RWPE2 (cell line): ENCODE measurements around the gene KRT40.

ENCODE experiments used
- ATAC-seq: fragments of 200-7000 bp; cut with Tn5 transposase; 3 replicates; pipeline ENCODE4 v1.9.1; 2021; ENCODE audit warnings: low read depth
- DNase-seq: peaks from one replicate; pipeline ENCODE4 v3.0.0-alpha.2; 2020; ENCODE audit warnings: low spot score
- H3K27ac ChIP-seq: fragments of 450-650 bp; 2 replicates; pipeline ENCODE4 v1.5.1; 2017; ENCODE audit warnings: mild to moderate bottlenecking; ENCODE audit not compliant: poor library complexity, severe bottlenecking
- H3K27me3 ChIP-seq: fragments of 250-450 bp; sonication (Bioruptor Pico); 2 replicates; pipeline ENCODE4 v1.5.1; 2021; ENCODE audit warnings: mild to moderate bottlenecking, moderate library complexity; ENCODE audit not compliant: insufficient read depth, poor library complexity, severe bottlenecking
- H3K36me3 ChIP-seq: fragments of 250-450 bp; sonication (Bioruptor Pico); 2 replicates; pipeline ENCODE4 v1.5.1; 2020; ENCODE audit warnings: low read depth, mild to moderate bottlenecking, moderate library complexity
- H3K4me1 ChIP-seq: fragments of 250-450 bp; sonication (Bioruptor Pico); 2 replicates; pipeline ENCODE4 v1.5.1; 2021; ENCODE audit warnings: mild to moderate bottlenecking, moderate library complexity; ENCODE audit not compliant: insufficient read depth, poor library complexity, severe bottlenecking
- H3K4me3 ChIP-seq: fragments of 250-450 bp; sonication (Bioruptor Pico); 2 replicates; pipeline ENCODE4 v1.5.1; 2021; ENCODE audit warnings: mild to moderate bottlenecking, moderate library complexity; ENCODE audit not compliant: severe bottlenecking
- H3K9me3 ChIP-seq: fragments of 250-450 bp; sonication (Bioruptor Pico); 2 replicates; pipeline ENCODE4 v1.5.1; 2021; ENCODE audit warnings: mild to moderate bottlenecking, moderate library complexity; ENCODE audit not compliant: severe bottlenecking
- TF ChIP-seq, protein P1 (sequence below): fragments of 450-650 bp; IDR thresholded peaks from one replicate; pipeline ENCODE4 v1.5.1; 2017; ENCODE audit warnings: mild to moderate bottlenecking, moderate library complexity; ENCODE audit not compliant: poor library complexity, severe bottlenecking

KRT40 gene

DNA sequence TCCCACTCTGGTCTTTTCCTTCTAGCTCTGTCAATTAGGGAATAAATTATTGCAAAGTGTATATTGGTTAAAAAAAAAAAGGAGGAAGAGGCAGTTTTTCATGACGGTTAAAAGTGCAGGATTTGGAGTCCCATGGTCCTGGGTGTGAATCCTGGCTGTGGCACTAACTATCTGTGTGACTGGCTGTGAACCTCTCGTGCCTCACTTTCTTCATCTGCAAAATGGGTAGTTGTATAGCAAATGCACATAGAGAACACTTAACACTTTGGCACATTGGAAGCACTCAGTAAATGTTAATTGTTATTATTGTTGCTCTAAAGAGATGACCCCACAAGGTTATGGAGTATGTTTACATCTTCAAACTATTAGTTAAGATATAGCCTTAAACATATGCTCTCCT, 36.2 kb downstream of the KRT40 start:
- H3K4me1 ChIP-seq = peaks cover 8% of the 10 kb centered on the region
- no peak for ATAC-seq
- H3K36me3 ChIP-seq = no peaks in the 10 kb centered on the region
- no peak for DNase-seq
- H3K27me3 ChIP-seq = no peaks in the 10 kb centered on the region
- TF ChIP-seq, protein P1, sequence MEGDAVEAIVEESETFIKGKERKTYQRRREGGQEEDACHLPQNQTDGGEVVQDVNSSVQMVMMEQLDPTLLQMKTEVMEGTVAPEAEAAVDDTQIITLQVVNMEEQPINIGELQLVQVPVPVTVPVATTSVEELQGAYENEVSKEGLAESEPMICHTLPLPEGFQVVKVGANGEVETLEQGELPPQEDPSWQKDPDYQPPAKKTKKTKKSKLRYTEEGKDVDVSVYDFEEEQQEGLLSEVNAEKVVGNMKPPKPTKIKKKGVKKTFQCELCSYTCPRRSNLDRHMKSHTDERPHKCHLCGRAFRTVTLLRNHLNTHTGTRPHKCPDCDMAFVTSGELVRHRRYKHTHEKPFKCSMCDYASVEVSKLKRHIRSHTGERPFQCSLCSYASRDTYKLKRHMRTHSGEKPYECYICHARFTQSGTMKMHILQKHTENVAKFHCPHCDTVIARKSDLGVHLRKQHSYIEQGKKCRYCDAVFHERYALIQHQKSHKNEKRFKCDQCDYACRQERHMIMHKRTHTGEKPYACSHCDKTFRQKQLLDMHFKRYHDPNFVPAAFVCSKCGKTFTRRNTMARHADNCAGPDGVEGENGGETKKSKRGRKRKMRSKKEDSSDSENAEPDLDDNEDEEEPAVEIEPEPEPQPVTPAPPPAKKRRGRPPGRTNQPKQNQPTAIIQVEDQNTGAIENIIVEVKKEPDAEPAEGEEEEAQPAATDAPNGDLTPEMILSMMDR = no peak
- H3K9me3 ChIP-seq = no peaks in the 10 kb centered on the region
- no peak overlapping the region for H3K27ac ChIP-seq
- no peak overlapping the region for H3K4me3 ChIP-seq

GRCh38 chr17:40945414-40945813, 38.7 kb downstream of the KRT40 start:
- Histone ChIP-seq H3K27me3 (no peaks in the 10 kb centered on the region), H3K4me3 (no peak overlapping the region), H3K36me3 (no peaks in the 10 kb centered on the region), H3K9me3 (no peaks in the 10 kb centered on the region), H3K4me1 (no peaks in the 10 kb centered on the region), H3K27ac (no peak overlapping the region)
- ATAC-seq = no peak
- no peak for DNase-seq
- TF ChIP-seq, protein P1 = no peak

DNA sequence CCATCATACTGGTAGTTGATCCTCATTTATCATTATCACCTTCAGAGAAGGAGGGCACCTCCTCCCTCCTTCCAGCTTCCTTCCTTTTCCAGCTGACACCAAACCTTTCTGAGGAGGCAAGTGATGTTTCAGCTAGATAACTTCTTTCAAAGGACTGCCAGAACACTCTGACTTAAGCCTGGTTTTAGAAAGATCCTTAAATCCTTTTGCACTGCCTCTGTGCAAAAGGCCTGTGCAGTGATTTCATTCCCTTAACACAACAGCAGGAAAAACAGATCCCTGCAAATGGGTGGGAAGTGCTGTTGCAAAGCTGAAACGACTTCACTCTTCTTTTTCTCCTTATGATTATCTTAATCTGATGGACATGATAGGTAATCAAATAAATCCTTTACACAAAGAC, 39.6 kb downstream of the KRT40 start:
- TF ChIP-seq, protein P1 = no peak
- Histone ChIP-seq H3K4me3 (no peak overlapping the region), H3K27me3 (no peaks in the 10 kb centered on the region), H3K36me3 (no peaks in the 10 kb centered on the region), H3K27ac (no peak overlapping the region), H3K4me1 (no peaks in the 10 kb centered on the region), H3K9me3 (no peaks in the 10 kb centered on the region)
- ATAC-seq (no peak), DNase-seq (no peak)

DNA sequence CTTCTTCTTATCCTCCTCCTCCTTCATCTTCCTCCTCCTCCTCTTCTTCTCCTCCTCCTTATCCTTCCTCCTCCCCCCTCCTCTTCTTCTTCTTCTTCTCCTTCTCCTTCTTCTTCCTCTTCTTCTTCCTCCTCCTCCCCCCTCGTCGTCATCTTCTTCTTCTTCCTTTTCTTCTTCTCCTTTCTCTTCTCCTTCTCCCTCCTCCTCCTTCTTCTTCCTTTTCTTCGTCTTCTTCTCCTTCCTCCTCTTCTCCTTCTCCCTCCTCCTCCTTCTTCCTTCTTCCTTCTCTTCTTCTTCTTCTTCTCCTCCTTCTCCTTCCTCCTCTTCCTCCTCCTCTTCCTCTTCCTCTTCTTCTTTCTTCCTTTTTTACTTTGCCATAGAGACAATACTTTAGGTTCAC, 41.6 kb downstream of the KRT40 start:
- Histone ChIP-seq H3K4me1 (peaks cover under 1% of the 10 kb centered on the region), H3K36me3 (no peaks in the 10 kb centered on the region), H3K27me3 (no peaks in the 10 kb centered on the region), H3K4me3 (no peak overlapping the region), H3K9me3 (no peaks in the 10 kb centered on the region), H3K27ac (no peak overlapping the region)
- DNase-seq = no peak
- ATAC-seq = no peak
- TF ChIP-seq, protein P1 = no peak

DNA sequence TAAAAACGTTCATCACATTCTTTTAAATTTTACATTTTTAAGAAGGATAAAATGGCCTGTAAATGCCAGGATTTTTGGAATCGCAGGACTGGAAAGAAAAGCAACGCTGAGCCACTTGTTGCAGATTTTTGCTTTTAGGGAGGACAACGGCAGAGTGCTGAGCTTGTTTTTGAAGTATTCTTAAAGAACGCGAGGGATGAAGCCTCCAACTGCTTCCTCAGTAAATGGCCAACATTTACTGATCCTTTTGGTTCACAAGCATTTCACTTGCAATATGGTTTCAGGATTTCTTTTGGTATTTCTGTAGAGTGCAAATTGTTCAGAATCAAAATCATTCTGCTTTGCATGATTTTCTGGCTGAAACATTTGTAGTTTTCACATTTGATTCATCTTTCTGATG, 43.9 kb downstream of the KRT40 start:
- DNase-seq (no peak), ATAC-seq (no peak)
- no peaks in the 10 kb centered on the region for H3K9me3 ChIP-seq
- no peaks in the 10 kb centered on the region for H3K27me3 ChIP-seq
- H3K4me3 ChIP-seq = no peak overlapping the region
- no peak overlapping the region for H3K27ac ChIP-seq
- peaks cover 9% of the 10 kb centered on the region for H3K4me1 ChIP-seq
- no peaks in the 10 kb centered on the region for H3K36me3 ChIP-seq
- TF ChIP-seq, protein P1 = no peak
